AG08396 (cell line): Measurements from ENCODE around the gene SLC22A17.

Experiments used
- DNase-seq: peaks from one replicate; pipeline ENCODE4 v3.0.0; 2012; ENCODE audit warnings: low spot score, mixed read lengths

The SLC22A17 gene

DNA sequence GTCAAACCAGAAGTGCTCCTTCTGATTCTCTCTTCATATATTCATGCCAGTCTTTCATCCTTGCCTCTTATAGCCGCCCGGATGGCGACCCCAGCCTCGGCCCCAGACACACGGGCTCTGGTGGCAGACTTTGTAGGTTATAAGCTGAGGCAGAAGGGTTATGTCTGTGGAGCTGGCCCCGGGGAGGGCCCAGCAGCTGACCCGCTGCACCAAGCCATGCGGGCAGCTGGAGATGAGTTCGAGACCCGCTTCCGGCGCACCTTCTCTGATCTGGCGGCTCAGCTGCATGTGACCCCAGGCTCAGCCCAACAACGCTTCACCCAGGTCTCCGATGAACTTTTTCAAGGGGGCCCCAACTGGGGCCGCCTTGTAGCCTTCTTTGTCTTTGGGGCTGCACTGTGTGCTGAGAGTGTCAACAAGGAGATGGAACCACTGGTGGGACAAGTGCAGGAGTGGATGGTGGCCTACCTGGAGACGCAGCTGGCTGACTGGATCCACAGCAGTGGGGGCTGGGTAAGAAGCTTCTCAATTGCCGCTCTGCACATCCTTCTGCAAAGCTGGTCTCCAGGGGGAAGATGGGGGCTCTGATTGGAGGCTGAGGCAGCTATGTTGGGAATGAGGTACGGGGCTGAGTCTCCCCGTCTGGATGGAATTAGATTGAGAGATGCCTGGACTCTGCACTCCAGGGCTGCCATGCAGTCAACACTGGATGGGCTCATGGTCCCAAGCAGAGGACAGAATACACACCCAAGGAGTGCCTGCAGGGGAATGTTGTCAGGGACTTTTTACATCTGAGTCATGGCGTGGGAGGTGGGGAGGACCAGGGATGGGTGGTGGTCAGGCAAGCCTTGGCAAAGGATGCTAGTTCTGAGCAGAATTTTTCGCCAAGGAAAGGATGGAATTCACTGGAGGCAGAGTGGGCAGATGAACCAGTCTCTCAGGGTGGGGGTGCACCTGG lies 44.7 kb downstream of the SLC22A17 start:
- DNase-seq = no peak

DNA sequence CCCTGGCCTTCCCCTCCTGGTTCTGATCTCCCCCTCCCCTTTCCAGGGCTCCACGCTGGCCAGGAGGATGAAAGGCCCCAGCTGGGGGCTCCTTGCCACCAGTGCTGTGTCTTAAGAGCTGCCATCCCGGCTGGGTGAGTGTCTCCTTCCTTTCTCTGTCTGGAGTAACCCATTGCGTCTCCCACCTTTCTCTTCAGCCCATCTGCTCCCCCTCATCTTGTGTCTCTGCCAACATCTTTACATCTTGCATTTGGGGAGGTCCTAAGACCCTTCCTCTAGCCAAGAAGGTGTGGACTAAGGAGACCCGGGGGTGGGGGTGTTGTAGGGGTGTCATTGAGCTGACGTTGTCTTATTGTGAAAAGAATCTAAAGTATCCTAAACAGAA lies 45.5 kb downstream of the SLC22A17 start:
- DNase-seq = no peak

DNA sequence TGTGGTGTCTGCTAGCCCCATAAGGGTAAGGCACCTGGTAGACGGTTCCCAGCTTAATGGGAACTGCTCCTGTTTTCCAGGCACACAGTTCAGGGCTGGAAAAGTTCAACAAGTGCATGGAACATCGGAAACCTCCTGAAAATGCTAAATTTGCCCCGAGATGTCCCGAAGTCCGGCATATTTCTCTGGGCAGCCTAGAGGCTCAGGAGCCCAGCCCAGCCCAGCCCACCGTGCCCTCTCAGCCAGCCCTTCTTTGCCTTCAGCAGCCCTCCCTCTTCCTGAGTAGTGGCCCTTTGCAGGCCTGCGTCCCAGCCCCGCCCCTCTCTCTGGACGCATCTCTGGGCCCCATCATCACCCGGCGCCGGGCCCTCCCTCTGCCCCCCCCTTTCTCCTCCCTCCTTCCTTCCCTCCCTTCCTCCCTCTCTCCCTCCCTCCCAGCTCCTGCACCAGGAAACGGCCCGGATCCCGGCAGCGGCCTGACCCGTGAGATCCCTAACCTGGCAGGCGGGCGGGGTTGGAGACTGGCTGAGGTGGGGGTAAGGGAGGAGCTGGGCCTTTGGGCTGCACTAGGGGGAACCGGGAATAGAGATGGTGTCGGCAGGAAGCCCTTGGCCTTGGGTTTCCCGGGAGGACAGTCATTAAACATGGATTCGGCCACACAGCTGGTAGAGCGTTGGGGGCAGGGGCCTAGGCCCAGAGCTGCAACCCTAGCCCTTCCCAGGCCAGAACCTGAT lies 46.1 kb downstream of the SLC22A17 start, which contains the start of gene BCL2L2:
Gene BCL2L2 (plus strand): TSS at position 422 of the 734 bp plus-strand sequence. CDS start 935 bp downstream, outside the sequence.
- DNase-seq = peak; percentile 80

DNA sequence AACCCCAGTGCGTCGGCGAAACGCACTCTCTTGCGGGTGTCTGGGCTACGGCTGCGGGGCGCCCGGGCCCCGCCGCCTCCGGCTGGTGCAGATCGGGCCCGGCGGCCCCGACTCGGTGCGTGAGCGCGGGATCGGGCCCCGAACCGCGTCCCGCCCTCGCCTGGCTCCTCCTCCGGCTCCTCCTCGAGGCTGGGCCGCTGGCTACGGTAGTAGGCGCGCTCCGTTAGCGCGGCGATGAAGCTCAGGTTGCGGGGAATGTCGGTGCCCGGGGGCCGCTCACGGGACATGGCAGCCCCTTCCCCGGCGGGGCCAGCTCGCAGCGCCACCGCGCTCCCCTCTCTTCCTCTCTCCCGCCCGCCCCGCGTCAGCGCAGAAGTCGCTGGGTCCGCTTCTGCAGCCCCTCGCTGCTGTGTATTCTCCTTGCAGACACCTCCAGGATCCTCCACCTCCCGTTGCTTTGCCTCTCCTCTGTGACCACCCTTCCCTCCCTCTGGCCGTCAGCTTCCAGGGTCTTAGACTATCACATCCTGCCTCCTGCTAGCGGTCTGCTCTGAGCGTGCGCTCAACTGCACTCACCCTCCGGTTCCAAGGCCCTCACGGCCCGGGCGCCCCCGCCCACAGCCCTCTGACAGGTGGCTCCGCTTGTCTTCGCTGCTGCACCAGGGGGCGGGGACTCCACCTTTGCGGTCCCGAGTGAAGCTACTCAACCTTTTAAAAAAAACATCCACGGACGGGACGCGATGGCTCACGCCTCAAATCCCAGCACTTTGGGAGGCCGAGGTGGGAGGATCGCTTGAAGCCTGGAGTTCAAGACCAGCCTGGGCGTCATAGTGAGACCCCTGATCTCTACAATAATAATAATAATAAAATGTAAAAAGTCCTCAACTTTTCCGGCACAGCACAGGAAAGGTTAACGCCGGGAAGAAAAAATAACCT lies 50.1 kb downstream of the SLC22A17 start, which contains the start of gene PPP1R3E:
Gene PPP1R3E (minus strand): TSS at position 570 of the 936 bp plus-strand sequence. CDS start 283 bp downstream, at position 287.
- DNase-seq = peak; percentile 69

DNA sequence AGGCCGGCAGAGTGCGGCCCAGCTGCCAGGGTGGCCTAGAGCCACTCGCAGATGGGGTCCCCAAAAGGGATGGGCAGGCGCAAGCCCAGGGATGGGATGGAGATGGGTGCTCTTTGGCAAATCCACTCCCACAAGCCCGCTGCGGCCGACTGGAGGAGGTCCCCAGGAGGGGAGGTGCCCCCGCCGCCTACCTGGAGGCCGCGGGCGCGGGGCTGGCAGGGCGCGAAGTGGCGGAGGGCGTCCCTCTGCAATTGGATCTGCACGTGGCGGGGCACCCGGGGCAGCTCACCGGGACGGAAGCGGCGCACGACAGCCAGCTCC lies 50.8 kb downstream of the SLC22A17 start:
- DNase-seq = no peak

DNA sequence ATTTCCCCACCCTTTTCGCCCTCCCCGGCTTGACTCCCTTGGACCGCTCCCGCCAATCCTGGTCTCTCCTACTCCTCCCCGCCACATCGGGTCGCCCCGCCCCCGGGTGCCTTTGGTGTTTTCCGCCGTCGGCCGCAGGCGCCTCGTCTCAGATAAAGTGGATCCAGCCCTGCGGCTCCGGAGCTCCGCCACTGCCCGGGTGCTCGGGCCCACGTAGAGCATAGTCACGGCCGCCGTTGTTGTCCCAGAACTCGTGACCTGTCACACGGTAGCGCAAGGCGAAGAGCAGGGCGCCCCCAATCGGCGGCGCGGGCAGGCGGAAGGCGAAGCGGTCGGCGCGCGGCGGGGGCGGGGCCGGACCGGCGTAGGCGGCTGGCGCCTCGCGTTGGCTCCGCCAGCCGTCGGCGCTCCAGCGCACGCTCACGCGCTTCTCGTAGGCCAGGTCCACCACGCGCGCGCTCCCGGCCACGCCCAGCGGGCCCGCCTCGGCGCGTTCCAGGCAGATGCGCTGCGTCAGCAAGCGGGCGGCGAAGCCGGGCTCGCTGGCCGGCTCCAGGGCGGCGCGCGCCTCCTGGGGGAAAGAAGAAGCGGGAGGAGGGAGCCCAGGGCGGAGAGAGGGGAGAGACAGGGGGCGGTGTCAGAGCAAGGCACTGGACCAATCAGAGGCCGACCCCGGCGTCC lies 51.3 kb downstream of the SLC22A17 start:
- DNase-seq = peak; percentile 98

DNA sequence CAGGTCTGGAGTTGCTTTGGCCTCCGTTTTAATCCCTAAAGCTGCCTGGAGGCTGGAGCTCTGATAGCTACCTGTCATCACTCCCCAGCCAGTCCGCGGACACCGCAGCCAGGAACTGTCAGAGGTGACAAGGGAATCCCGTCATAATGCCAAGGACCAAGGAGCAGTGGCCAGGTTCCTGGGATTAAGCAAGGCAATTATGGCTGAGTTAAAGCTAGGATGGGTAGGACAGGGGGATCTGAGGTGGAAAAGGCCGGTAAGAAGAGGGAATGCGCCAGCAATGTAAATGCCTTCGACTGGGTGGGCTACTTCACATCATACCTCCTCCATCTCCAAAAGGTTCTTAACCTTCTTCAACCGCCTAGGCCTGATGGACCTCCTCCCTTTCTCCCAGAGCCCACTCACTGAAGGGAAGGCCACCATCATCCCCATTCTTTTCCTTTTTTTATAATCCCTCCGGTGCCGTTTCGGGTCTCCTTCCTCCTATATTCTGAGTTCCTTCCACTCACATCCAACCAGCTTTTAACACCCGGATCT lies 51.9 kb downstream of the SLC22A17 start:
- peak; percentile 23 for DNase-seq

DNA sequence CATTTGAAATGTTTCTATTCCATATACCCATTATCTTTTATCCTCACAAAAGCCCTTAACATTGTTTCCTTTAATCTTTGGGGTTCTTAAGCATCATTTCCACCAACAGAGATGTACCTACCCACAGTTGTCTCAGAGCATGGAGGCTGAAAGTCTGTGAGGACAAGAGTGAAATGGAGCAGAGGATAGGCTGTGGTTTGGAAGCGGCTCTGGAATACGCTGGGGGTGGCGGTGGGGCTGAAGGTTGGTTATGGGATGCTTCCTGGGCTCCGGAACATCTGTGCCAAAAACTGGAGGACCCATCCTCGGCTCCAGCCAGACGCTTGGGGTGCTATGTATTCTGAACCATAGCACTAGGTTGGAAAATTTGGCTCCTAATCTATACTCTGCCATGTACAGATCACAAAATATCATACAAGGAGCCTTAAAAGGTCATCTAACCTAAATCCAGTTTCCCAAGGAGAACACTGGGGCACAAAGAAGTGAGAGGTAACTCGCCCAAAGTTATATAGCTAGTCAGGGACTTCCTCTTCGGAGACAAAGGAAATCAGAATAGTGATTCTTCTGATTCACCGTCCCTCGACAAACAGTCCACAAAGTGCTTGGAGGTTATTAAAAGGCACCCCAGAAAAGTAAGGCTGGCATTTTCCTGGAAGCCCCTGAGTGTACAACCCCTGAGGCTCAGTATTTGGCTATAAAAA lies 52.6 kb downstream of the SLC22A17 start:
- DNase-seq = no peak

DNA sequence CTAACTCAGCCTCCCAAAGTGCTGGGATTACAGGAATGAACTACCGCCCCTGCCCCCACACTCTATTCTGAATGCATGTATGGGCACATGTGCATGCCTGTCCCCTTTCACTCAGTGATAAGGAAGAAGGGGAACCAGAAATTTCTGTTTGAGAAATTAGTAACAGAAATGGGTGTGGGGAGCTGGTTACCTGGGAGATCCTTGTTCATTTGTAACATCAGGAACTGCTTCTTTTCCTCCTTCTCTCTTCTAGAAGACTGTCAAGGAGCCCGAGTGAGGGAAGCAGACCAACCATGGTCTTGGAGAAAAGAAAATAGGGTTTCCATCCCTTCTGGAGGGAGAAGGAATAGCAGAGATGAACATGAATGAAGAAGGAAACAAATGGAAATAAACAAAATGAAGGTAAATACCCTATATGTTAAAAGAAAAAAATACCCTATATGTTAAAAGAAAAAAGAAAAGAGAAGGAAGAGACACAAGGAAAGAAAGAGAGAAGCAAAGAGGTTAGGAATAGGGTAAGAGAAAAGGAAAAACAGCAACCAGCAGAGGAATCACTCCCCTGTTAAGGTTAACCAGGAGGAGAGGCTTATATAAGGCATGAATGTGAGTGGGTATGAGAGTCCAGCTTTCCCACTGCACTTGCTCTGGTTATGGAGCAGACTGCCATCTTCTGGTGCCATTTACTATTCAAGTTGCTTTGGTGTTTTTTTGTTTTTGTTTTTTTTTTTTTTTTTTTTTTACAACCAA lies 53.3 kb downstream of the SLC22A17 start:
- peak; percentile 25 for DNase-seq

DNA sequence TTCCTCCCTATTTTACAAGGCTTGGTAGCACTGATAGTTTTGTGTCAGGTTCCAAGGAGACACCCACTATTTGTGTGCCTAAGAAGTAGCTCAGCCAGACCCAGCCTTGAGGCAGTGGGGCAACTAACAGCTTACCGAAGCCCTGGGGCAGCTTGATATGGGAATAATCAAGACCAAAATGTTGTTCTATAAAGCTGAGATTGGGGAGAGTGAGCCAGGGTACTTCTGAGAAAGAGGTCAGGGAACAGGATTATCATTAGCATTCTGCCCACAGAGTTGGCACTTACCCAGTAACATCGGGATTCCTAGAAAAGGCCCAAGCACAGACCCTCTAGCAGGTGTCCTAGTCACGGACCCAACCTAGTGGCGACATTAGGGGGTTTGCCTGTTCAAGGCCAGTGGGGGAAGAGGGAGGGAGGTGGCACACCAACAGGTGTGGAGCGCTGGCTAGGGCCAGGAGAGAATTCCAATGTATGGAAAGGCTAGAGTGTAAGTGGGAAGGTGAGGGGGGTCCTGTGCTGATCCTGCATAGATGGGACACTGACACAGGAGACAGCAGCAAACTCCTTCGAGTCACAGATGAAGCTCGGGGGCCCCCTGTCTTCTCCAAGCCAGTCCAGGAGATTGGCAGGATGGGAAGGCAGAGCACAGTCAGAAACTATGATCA lies 54.9 kb downstream of the SLC22A17 start:
- no peak for DNase-seq

DNA sequence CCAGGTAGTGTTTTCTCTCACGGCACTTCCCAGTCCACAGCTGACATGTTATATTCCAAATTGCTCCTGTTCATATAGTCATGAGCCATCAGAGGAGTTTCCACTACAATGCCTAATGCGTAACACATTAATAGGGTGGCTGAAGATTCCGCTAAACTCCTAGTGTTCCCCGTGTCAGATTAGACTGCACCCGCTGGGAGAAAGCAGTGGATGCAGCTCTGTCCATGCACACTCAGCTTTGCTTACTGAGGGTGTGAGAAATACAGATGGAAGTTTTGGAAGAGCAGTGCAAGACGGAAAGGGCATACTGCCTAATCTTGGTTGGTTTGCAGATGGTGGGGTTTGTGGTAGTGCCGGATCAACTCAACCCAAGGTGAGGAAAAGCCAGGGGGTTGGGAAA lies 55.6 kb downstream of the SLC22A17 start:
- no peak for DNase-seq
